Mucosa of rectum (tissue), 2 donors: ENCODE results near the gene PRPF39.
"Not testable (repeated sequence)": the region's sequence is repeated elsewhere in the genome, so short reads cannot be mapped to it uniquely, and the experiment has no call there.

Experiments used
- H3K27ac ChIP-seq, 2 donors: one replicate each; pipeline ENCODE4 v1.7.0; 2013; ENCODE audit warnings: inconsistent platforms in 2 of 2, low read depth in 2 of 2, low read length in 2 of 2
- H3K27me3 ChIP-seq, 2 donors: one replicate each; pipeline ENCODE4 v1.7.0; 2013; ENCODE audit warnings: low read length in 2 of 2; ENCODE audit not compliant: control insufficient read depth in 2 of 2, insufficient read depth in 2 of 2
- H3K36me3 ChIP-seq, 2 donors: one replicate each; pipeline ENCODE4 v1.7.0; 2013; ENCODE audit warnings: low read length in 2 of 2; ENCODE audit not compliant: control insufficient read depth in 2 of 2, insufficient read depth in 2 of 2
- H3K4me1 ChIP-seq, 2 donors: one replicate each; pipeline ENCODE4 v1.7.0; 2013; ENCODE audit warnings: low read length in 2 of 2, mild to moderate bottlenecking in 1 of 2; ENCODE audit not compliant: control insufficient read depth in 2 of 2, insufficient read depth in 2 of 2
- H3K4me3 ChIP-seq, 2 donors: one replicate each; pipeline ENCODE4 v1.7.0; 2013; ENCODE audit warnings: low read length in 2 of 2
- H3K9ac ChIP-seq, 2 donors: one replicate each; pipeline ENCODE4 v1.7.0; 2013; ENCODE audit warnings: low read length in 2 of 2, low read depth in 1 of 2, mild to moderate bottlenecking in 1 of 2
- H3K9me3 ChIP-seq, 2 donors: one replicate each; pipeline ENCODE4 v1.7.0; 2013; ENCODE audit warnings: low read length in 2 of 2; ENCODE audit not compliant: control insufficient read depth in 2 of 2
- donor health status: healthy.
- donor health status: Normal muscosa, but diverticular disease.

Gene PRPF39

DNA sequence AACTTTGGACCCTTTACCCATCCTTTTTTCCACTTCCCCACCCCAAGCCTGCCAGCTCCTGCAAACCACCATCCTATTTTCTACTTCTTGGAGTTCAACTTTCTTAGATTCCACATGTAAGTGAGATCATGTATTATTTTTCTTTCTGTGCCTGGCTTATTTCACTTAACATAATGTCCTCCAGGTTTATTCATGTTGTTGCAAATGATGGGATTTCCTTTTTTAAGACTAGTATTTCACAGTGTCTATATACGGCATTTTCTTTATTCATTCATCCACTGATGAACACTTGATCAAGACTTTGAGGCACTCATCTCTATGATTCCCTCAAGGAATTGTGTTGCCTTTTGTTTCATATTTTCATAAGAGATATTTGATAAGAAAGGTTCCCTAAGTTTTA is 5.6 kb upstream of the PRPF39 start:
- no peak overlapping the region for H3K27ac ChIP-seq
- no peaks in the 10 kb centered on the region for H3K9me3 ChIP-seq
- no peak overlapping the region for H3K9ac ChIP-seq
- H3K27me3 ChIP-seq: no peaks in the 10 kb centered on the region
- no peak overlapping the region for H3K4me3 ChIP-seq
- H3K4me1 ChIP-seq: peaks cover 3 to 4% of the 10 kb centered on the region in 2 donors
- H3K36me3 ChIP-seq: no peaks in the 10 kb centered on the region

DNA sequence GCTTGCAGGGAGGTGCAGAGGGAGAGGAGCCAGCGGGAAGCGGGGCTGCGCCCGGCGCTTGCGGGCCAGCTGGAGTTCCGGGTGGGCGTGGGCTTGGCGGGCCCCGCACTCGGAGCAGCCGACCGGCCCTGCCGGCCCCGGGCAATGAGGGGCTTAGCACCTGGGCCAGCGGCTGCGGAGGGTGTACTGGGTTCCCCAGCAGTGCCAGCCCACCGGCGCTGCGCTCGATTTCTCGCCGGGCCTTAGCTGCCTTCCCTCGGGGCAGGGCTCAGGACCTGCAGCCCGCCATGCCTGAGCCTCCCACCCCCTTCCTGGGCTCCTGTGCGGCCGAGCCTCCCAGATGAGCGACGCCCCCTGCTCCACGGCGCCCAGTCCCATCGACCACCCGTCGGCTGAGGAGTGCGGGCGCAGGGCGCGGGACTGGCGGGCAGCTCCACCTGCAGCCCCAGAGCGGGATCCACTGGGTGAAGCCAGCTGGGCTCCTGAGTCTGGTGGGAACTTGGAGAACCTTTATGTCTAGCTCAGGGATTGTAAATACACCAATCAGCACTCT is 3.4 kb upstream of the PRPF39 start:
- not testable (repeated sequence) for H3K9me3 ChIP-seq, H3K27ac ChIP-seq, H3K9ac ChIP-seq, H3K4me3 ChIP-seq, H3K27me3 ChIP-seq, H3K36me3 ChIP-seq
- peaks cover 11 to 14% of the 10 kb centered on the region in 2 donors for H3K4me1 ChIP-seq

DNA sequence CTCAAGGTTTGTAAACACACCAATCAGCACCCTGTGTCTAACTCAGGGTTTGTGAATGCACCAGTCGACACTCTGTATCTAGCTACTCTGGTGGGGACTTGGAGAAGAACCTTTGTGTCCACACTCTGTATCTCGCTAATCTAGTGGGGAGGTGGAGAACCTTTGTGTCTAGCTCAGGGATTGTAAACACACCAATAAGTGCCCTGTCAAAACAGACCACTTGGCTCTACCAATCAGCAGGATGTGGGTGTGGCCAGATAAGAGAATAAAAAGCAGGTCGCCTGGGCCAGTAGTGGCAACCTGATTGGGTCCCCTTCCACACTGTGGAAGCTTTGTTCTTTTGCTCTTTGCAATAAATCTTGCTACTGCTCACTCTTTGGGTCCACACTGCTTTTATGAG is 2.8 kb upstream of the PRPF39 start:
- not testable (repeated sequence) for H3K4me3 ChIP-seq, H3K36me3 ChIP-seq, H3K27ac ChIP-seq, H3K9me3 ChIP-seq, H3K27me3 ChIP-seq, H3K9ac ChIP-seq
- peaks cover 13 to 17% of the 10 kb centered on the region in 2 donors for H3K4me1 ChIP-seq

DNA sequence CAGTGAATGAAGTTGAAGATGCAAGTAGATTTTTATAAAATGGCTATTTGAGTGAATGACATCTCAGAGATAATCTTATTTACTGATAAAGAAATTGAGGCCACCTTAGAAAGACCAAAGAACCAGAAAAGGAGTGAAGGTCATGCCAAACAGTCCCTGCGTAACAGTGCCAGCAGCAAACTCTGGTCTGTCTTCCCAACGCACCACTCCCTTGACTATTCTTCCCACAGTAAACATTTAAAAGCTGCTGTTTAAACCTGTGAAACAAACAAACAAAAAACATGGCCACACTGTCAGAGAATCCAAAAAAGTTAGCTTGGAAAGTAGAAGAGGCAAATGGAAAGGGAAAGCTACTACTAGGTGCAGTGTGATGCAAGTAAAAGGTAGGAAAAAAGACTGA is 1.5 kb upstream of the PRPF39 start:
- H3K4me3 ChIP-seq: peak overlapping the region in 1 of 2 donors; percentile 40

DNA sequence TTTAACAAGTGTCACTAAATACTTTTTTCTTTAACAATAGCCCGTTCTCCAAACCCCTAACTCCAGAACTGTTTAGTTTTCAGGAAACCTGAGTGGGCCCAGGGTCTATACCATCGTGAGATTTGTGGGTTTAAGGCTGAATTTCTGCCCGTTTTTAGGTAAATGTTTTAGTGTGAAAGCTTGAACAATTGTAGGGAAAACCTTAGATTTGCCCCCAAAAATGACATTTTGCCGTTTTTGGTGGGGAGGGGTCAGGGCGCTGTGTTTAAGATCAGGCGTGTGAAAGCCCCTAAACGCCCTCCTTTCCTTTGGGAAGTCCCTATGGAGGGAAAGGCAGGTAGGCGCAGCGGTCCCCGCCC is 320 bp upstream of the PRPF39 start:
- Histone ChIP-seq H3K36me3 (no peaks in the 10 kb centered on the region), H3K9me3 (no peaks in the 10 kb centered on the region), H3K27me3 (no peaks in the 10 kb centered on the region), H3K4me3 (peak overlapping the region; percentile 87 to 90), H3K9ac (peak overlapping the region; percentile 54 to 76), H3K27ac (no peak overlapping the region), H3K4me1 (peaks cover 20 to 21% of the 10 kb centered on the region in 2 donors)

More for the DNA sequence above, 1.5 kb upstream of the PRPF39 start:
- H3K9ac ChIP-seq: no peak overlapping the region
- H3K27ac ChIP-seq: no peak overlapping the region
- H3K27me3 ChIP-seq: no peaks in the 10 kb centered on the region
- peaks cover 13 to 20% of the 10 kb centered on the region in 2 donors for H3K4me1 ChIP-seq
- H3K36me3 ChIP-seq: no peaks in the 10 kb centered on the region
- H3K9me3 ChIP-seq: no peaks in the 10 kb centered on the region

DNA sequence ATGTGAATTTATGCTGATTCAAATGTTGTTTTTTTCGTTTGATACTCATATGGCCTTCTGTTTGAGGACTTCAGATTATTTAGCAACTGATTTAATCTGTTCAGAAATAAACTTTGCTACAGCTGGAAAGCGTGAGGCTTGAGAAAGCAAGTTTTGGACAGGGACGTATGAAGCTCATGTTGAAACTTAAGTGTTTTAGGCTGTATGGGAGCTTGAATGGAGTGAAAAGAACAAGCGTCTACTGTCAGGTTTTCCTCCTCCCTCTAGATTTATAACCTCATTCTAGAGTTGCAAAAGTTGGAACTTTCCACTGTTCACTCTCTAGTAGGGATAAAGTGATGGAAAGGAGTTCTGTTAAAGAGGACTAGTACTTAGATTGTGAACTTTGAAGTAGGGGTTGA is 1.0 kb downstream of the PRPF39 start:
- peaks cover 20 to 24% of the 10 kb centered on the region in 2 donors for H3K4me1 ChIP-seq
- no peaks in the 10 kb centered on the region for H3K27me3 ChIP-seq
- peak overlapping the region; percentile 87 to 90 for H3K4me3 ChIP-seq
- no peaks in the 10 kb centered on the region for H3K9me3 ChIP-seq
- peak overlapping the region in 1 of 2 donors; percentile 87 for H3K27ac ChIP-seq
- H3K9ac ChIP-seq: peak overlapping the region; percentile 15 to 92
- no peaks in the 10 kb centered on the region for H3K36me3 ChIP-seq

DNA sequence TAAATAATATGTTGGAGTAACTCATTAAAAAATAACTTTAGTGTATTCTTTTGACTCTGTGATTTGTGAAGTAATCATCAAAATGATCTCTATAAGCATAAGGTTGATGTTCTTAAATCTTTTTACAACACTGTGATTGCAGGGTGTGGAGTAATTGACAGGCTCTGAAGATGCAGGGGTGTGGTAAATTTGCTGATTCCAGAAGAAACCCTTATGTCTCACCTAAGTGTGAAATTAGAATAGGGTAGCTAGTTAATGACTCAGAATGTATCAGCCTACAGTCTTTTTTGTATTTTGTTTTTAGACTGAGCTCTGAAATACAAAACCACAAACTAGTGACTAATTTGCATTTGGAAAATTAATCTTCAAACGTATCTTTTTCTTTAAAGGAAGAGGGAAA is 5.9 kb downstream of the PRPF39 start:
- no peaks in the 10 kb centered on the region for H3K36me3 ChIP-seq
- H3K9me3 ChIP-seq: no peaks in the 10 kb centered on the region
- H3K4me3 ChIP-seq: no peak overlapping the region
- H3K27ac ChIP-seq: no peak overlapping the region
- no peak overlapping the region for H3K9ac ChIP-seq
- no peaks in the 10 kb centered on the region for H3K27me3 ChIP-seq
- H3K4me1 ChIP-seq: peaks cover 13 to 18% of the 10 kb centered on the region in 2 donors

DNA sequence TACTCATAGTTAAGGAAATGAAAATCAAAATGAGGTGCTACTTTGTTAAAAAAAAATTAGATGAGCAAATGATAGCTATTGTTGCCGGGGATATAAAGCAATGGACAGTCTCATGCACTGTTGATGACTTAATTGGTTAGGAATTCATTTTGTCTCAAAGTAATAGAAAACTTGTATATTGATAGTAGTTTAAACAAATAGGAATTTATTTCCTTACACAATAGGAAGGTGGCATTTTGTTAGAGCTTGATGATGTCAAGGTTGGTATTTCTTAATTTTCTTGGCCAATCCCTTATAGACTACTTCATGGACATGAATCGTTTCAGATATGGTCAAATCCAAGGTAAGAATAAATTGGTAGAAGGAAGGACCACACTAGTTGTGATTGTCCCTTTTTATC is 7.8 kb downstream of the PRPF39 start:
- no peak overlapping the region for H3K4me3 ChIP-seq
- H3K36me3 ChIP-seq: peaks cover 8 to 16% of the 10 kb centered on the region in 2 donors
- peaks cover 0 to 11% of the 10 kb centered on the region in 2 donors for H3K4me1 ChIP-seq
- H3K9me3 ChIP-seq: no peaks in the 10 kb centered on the region
- no peak overlapping the region for H3K27ac ChIP-seq
- H3K27me3 ChIP-seq: no peaks in the 10 kb centered on the region
- no peak overlapping the region for H3K9ac ChIP-seq

DNA sequence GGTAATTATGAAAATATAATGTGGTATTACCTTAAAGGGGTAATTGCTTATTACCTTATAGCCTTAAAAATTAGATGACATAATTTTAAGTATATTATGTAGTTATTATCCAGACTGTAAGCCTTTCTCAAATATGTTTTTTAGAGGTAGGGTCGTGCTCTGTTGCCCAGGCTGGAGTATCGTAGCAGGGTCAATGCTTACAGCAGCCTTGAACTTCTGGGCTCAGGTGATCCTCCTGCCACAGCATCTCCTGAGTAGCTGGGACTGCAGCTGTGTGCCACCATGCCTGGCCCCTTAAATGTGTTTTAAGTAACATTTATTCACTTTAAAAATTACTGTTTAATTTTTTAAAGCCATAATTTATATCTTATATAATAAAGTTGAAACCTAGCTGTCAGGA is 10.4 kb downstream of the PRPF39 start:
- peaks cover 0 to 4% of the 10 kb centered on the region in 2 donors for H3K4me1 ChIP-seq

DNA sequence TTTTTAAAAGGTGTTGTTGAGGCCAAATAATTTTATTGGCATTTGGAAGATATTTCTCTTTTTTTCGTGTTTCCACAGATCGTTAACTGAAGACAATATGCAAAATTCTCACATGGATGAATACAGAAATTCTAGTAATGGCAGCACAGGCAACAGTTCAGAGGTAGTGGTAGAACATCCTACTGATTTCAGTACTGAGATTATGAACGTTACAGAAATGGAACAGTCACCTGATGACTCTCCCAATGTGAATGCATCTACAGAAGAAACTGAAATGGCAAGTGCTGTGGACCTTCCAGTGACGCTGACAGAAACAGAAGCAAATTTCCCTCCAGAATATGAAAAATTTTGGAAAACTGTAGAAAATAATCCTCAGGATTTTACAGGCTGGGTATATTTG is 11.2 kb downstream of the PRPF39 start:
- Histone ChIP-seq H3K4me1 (no peaks in the 10 kb centered on the region), H3K36me3 (peaks cover 13 to 35% of the 10 kb centered on the region in 2 donors), H3K27me3 (no peaks in the 10 kb centered on the region), H3K9me3 (no peaks in the 10 kb centered on the region), H3K27ac (no peak overlapping the region), H3K9ac (no peak overlapping the region), H3K4me3 (no peak overlapping the region)

More for the DNA sequence above, 10.4 kb downstream of the PRPF39 start:
- Histone ChIP-seq H3K27ac (no peak overlapping the region), H3K4me3 (no peak overlapping the region), H3K9me3 (no peaks in the 10 kb centered on the region), H3K27me3 (no peaks in the 10 kb centered on the region), H3K36me3 (peaks cover 12 to 32% of the 10 kb centered on the region in 2 donors), H3K9ac (no peak overlapping the region)

DNA sequence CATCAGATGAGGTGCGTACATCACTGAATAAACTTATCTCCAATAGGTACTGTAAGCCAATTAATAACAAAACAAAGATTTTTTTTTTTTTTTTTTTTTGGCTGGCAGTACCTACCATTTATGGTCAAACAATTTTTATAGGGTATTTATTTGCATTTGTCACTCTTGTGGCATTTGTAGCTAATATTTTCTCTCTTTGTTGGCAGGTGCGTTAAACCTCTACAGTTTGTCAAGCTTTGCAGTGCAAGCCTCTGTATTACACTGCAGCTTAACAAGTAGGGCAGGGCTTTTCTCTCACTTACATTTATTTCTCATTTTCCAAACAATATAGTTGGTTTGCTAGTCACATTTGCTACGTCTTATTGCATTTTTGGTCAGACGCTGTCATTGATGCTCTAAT is 12.3 kb downstream of the PRPF39 start:
- H3K4me1 ChIP-seq: no peaks in the 10 kb centered on the region
- no peaks in the 10 kb centered on the region for H3K27me3 ChIP-seq
- peaks cover 22 to 44% of the 10 kb centered on the region in 2 donors for H3K36me3 ChIP-seq
- no peak overlapping the region for H3K4me3 ChIP-seq
- H3K9me3 ChIP-seq: no peaks in the 10 kb centered on the region
- H3K9ac ChIP-seq: no peak overlapping the region
- H3K27ac ChIP-seq: no peak overlapping the region
